Measurements from ENCODE around the gene KPNA6. TPM values are rescaled to one million over a fixed set of nuclear protein-coding genes. Genes with fewer than 3 reads are reported as not detected.

KPNA6 gene
- total RNA-seq, 3 donors from 2014 or later = 47.1 to 70.7 (median 50.1) TPM

DNA sequence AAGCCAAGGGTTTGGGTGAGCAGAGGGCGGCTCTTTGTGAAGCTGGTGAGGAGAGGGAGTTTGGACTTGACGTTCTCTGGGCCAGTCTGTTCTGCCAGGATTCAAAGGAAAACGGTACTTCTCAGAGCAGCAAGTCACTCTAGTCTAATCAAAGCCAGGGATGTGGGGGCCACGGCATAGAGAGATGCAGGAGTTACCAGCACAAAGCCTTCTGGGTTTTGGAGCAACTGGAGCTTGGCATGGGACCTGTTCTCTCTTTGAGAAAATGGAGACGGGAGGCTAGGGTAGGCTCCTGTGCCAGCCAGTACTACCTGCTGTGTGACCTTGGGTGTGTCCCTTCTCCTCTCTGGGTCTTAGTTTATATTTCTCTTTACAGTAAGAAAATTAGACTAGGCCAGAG is 73.7 kb downstream of the KPNA6 start:
- intact Hi-C loops (cut with DNase I, micrococcal nuclease) = no loop called here
- no peak overlapping the region for H3K4me3 ChIP-seq
- peaks cover 23% of the 10 kb centered on the region for H3K4me1 ChIP-seq (ENCODE audit: low read depth)
- ATAC-seq = no peak
- no peaks in the 10 kb centered on the region for H3K36me3 ChIP-seq (ENCODE audit: low read depth)
- TF ChIP-seq, protein P1, sequence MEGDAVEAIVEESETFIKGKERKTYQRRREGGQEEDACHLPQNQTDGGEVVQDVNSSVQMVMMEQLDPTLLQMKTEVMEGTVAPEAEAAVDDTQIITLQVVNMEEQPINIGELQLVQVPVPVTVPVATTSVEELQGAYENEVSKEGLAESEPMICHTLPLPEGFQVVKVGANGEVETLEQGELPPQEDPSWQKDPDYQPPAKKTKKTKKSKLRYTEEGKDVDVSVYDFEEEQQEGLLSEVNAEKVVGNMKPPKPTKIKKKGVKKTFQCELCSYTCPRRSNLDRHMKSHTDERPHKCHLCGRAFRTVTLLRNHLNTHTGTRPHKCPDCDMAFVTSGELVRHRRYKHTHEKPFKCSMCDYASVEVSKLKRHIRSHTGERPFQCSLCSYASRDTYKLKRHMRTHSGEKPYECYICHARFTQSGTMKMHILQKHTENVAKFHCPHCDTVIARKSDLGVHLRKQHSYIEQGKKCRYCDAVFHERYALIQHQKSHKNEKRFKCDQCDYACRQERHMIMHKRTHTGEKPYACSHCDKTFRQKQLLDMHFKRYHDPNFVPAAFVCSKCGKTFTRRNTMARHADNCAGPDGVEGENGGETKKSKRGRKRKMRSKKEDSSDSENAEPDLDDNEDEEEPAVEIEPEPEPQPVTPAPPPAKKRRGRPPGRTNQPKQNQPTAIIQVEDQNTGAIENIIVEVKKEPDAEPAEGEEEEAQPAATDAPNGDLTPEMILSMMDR (IDR thresholded peaks at IDR 0.05) = no peak
- DNase-seq = no peak
- H3K9me3 ChIP-seq = no peaks in the 10 kb centered on the region

DNA sequence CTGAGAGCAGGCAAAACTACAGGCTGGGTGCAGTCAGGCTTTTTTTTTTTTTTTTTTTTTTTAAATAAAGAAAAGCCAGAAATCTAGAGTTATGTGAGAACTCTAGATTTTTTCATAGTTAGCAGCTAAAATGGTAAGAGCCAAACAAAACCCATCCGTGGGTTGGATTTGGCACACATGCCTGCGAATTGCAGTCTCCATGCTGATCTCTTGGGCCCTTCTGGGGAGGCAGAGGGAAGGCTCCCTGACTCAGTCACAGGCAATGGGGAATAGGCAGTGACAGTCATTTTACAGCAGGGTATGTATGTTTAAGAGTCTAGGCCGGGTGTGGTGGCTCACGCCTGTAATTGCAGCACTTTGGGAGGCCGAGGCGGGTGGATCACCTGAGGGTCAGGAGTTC is 74.2 kb downstream of the KPNA6 start:
- no peak overlapping the region for H3K4me3 ChIP-seq
- DNase-seq = no peak
- no peaks in the 10 kb centered on the region for H3K9me3 ChIP-seq
- H3K4me1 ChIP-seq (ENCODE audit: low read depth) = peaks cover 21% of the 10 kb centered on the region
- no peak for ATAC-seq
- TF ChIP-seq, protein P1 (IDR thresholded peaks at IDR 0.05) = no peak
- intact Hi-C loops (cut with DNase I, micrococcal nuclease) = no loop called here
- H3K36me3 ChIP-seq (ENCODE audit: low read depth) = no peaks in the 10 kb centered on the region

DNA sequence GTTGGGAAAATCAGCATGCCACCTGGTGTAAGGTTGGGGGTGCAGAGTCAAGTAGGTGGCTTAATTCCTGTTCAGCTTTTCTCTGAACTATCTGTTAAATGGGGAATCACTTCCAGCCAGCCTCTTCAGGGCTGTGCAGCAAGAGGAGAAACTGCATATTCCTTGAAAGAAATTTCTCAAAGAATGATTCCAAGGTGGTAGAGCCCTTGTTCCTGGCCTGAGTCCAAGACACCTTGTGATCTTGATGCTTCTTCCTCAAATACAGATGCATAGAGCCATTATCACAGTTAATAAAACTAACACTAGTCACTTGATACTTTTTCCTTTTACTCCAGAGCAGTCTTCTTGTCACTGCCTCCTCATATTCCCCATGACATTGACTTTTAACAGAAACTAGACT is 76.8 kb downstream of the KPNA6 start:
- intact Hi-C loops (cut with DNase I, micrococcal nuclease) = no loop called here
- DNase-seq = no peak
- peaks cover 16% of the 10 kb centered on the region for H3K4me1 ChIP-seq (ENCODE audit: low read depth)
- H3K36me3 ChIP-seq (ENCODE audit: low read depth) = peaks cover 9% of the 10 kb centered on the region
- ATAC-seq = no peak
- TF ChIP-seq, protein P1 (IDR thresholded peaks at IDR 0.05) = no peak
- H3K4me3 ChIP-seq = no peak overlapping the region
- H3K9me3 ChIP-seq = no peaks in the 10 kb centered on the region

DNA sequence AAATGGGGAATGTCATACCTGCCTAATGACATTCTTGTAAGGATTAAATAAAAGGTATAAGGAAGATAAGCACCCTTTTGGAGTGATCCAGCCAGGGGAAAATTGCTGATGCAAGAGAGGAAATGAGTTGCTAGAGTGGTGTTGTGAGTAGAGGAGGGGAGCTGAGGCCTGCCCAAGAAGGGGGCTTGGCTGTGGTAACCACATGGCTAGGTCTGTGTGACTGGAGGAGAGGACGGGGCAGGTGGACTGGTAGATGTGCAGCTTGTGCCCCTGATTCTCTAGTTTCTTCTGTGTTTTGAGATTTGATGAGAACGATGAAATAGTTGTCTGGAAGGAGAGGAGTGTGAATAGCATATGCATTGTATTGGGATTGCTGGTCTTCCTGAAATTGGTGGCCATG is 78.2 kb downstream of the KPNA6 start:
- H3K36me3 ChIP-seq (ENCODE audit: low read depth) = peaks cover 16% of the 10 kb centered on the region

DNA sequence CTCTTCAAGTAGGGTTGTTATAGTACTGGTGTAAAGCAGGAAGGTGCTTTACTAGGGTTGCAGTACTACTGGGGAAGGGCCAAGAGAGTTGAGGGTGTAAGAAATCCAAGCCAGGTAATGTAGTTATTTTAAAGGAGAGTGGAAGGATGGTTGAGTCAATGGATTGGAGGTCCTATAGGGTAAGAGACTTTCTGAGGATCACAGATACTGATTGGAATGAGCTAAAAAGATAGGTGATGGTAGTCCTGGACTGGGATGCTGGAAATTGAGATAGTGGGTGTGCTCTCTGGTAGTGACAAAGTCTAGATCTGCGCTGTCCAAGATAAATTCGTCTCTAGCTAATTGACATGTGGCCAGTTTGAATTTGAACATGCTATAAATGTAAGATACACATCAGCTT is 78.6 kb downstream of the KPNA6 start:
- no peak overlapping the region for H3K4me3 ChIP-seq
- peaks cover 6% of the 10 kb centered on the region for H3K4me1 ChIP-seq (ENCODE audit: low read depth)
- TF ChIP-seq, protein P1 (IDR thresholded peaks at IDR 0.05) = no peak
- intact Hi-C loops (cut with DNase I, micrococcal nuclease) = no loop called here
- H3K36me3 ChIP-seq (ENCODE audit: low read depth) = peaks cover 16% of the 10 kb centered on the region
- ATAC-seq (no peak), DNase-seq (no peak)
- H3K9me3 ChIP-seq = no peaks in the 10 kb centered on the region

More for the DNA sequence above, 78.2 kb downstream of the KPNA6 start:
- Histone ChIP-seq H3K4me3 (no peak overlapping the region), H3K9me3 (no peaks in the 10 kb centered on the region), H3K4me1 (ENCODE audit: low read depth) (peaks cover 10% of the 10 kb centered on the region)
- TF ChIP-seq, protein P1 (IDR thresholded peaks at IDR 0.05) = no peak
- ATAC-seq = no peak
- DNase-seq = no peak
- intact Hi-C loops (cut with DNase I, micrococcal nuclease) = no loop called here

DNA sequence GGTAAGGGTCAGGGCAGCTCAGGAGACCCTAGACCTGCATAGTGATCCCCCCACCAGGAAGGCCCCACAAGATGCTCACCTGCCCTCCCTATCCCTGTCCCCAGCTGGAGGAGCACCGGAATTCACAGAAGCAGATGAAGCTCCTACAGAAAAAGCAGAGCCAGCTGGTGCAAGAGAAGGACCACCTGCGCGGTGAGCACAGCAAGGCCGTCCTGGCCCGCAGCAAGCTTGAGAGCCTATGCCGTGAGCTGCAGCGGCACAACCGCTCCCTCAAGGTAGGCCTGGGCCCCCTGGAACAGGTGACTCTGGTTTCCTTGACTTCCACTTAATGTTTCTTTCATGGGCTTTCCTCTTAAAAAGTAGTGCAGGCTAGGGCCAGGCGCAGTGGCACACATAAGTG is 80.0 kb downstream of the KPNA6 start:
- intact Hi-C loops (cut with DNase I, micrococcal nuclease) = no loop called here
- TF ChIP-seq, protein P1 (IDR thresholded peaks at IDR 0.05) = no peak
- no peaks in the 10 kb centered on the region for H3K9me3 ChIP-seq
- ATAC-seq (no peak), DNase-seq (no peak)
- H3K4me1 ChIP-seq (ENCODE audit: low read depth) = no peaks in the 10 kb centered on the region
- H3K4me3 ChIP-seq = no peak overlapping the region
- H3K36me3 ChIP-seq (ENCODE audit: low read depth) = peaks cover 22% of the 10 kb centered on the region
